ENCODE measurements around the gene DRD2. TPM values are rescaled to one million over a fixed set of nuclear protein-coding genes. Genes with fewer than 3 reads are reported as not detected.

DRD2 gene
- total and polyA plus RNA-seq, 4 donors = not detected

DNA sequence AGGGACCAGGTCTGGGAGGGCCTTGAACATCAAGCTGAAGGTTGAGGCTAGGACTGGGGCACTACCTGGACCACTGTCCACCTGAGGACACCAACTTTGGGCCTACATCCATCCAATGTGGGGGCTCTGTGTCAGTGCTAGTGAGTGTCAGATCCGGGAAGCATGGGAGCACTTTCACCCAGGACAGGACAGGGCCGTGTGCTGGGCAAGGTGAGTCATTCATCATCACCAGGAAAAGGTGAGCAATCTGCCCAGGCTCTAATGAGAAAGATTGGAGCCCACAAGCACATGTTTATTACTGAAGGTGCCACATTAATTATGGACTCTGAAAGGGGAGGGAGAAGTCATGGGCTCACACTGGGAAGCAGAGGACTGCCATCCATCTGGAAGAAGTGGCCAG, 39.7 kb upstream of the DRD2 start:
- H3K4me3 ChIP-seq (ENCODE audit: low read depth in 1 of 3, low read length in 3 of 3) = no peak overlapping the region
- no peaks in the 10 kb centered on the region for H3K9me3 ChIP-seq (ENCODE audit: control insufficient read depth in 4 of 4, low read length in 3 of 4)
- no peak overlapping the region for H3K9ac ChIP-seq (ENCODE audit: low read depth in 1 of 2, low read length in 2 of 2)
- DNase-seq (ENCODE audit: low spot score) = no peak
- H3K4me1 ChIP-seq (ENCODE audit: control insufficient read depth in 4 of 4, insufficient read depth in 4 of 4, low read length in 3 of 4) = no peaks in the 10 kb centered on the region
- H3K27me3 ChIP-seq (ENCODE audit: control insufficient read depth in 4 of 4, insufficient read depth in 4 of 4, low read length in 3 of 4) = peaks cover 0 to 4% (median 0%) of the 10 kb centered on the region in 4 donors
- H3K27ac ChIP-seq (ENCODE audit: low read depth in 1 of 2, low read length in 2 of 2) = no peak overlapping the region
- 76% methylated on average over 2 of the region's 2 CpGs for WGBS
- H3K36me3 ChIP-seq (ENCODE audit: control insufficient read depth in 4 of 4, insufficient read depth in 3 of 4, low read depth in 1 of 4, low read length in 3 of 4) = no peaks in the 10 kb centered on the region
- TF ChIP-seq HNF4A (conservative IDR thresholded peaks at IDR 0.05) = no peak

GRCh38 chr11:113507341-113507740, 32.1 kb upstream of the DRD2 start:
- TF ChIP-seq EGR1 (IDR thresholded peaks at IDR 0.05; ENCODE audit: low read depth in 2 of 2) (no peak), TAF1 (conservative IDR thresholded peaks at IDR 0.05) (no peak), HNF4A (conservative IDR thresholded peaks at IDR 0.05) (no peak), JUND (IDR thresholded peaks at IDR 0.05) (no peak), FOXA2 (IDR thresholded peaks at IDR 0.05) (no peak), HNF4G (IDR thresholded peaks at IDR 0.05) (no peak)
- H3K9ac ChIP-seq (ENCODE audit: low read depth in 1 of 2, low read length in 2 of 2) = no peak overlapping the region
- no peaks in the 10 kb centered on the region for H3K36me3 ChIP-seq (ENCODE audit: control insufficient read depth in 4 of 4, insufficient read depth in 3 of 4, low read depth in 1 of 4, low read length in 3 of 4)
- no peaks in the 10 kb centered on the region for H3K4me1 ChIP-seq (ENCODE audit: control insufficient read depth in 4 of 4, insufficient read depth in 4 of 4, low read length in 3 of 4)
- no peaks in the 10 kb centered on the region for H3K9me3 ChIP-seq (ENCODE audit: control insufficient read depth in 4 of 4, low read length in 3 of 4)
- no peak overlapping the region for H3K27ac ChIP-seq (ENCODE audit: low read depth in 1 of 2, low read length in 2 of 2)
- peaks cover 0 to 8% (median under 1%) of the 10 kb centered on the region in 4 donors for H3K27me3 ChIP-seq (ENCODE audit: control insufficient read depth in 4 of 4, insufficient read depth in 4 of 4, low read length in 3 of 4)
- H3K4me3 ChIP-seq (ENCODE audit: low read depth in 1 of 3, low read length in 3 of 3) = no peak overlapping the region
- DNase-seq (ENCODE audit: low spot score) = no peak

DNA sequence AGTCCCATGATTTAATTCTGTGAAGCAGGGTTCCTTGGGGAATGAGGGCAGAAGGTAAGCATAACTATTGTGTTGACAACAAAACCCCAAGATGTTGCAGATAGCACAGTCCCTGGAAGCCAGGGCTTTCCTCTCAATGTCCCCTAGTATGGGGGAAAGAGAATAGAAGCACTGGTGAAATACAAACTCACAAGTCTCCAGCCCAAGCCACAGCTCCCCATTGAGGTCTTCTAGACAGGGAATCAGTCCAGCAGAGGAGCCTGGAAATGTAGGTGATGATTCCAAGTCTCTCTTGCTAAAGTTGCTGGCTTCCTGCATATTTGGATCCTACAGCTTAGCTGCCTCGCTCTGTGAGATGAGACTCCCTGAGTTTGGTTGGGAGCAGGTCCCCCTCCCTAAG, 31.7 kb upstream of the DRD2 start:
- no peaks in the 10 kb centered on the region for H3K4me1 ChIP-seq (ENCODE audit: control insufficient read depth in 4 of 4, insufficient read depth in 4 of 4, low read length in 3 of 4)
- H3K36me3 ChIP-seq (ENCODE audit: control insufficient read depth in 4 of 4, insufficient read depth in 3 of 4, low read depth in 1 of 4, low read length in 3 of 4) = no peaks in the 10 kb centered on the region
- DNase-seq (ENCODE audit: low spot score) = no peak
- no peak overlapping the region for H3K4me3 ChIP-seq (ENCODE audit: low read depth in 1 of 3, low read length in 3 of 3)
- no peak overlapping the region for H3K27ac ChIP-seq (ENCODE audit: low read depth in 1 of 2, low read length in 2 of 2)
- no peak overlapping the region for H3K9ac ChIP-seq (ENCODE audit: low read depth in 1 of 2, low read length in 2 of 2)
- no peaks in the 10 kb centered on the region for H3K9me3 ChIP-seq (ENCODE audit: control insufficient read depth in 4 of 4, low read length in 3 of 4)
- no peak for TF ChIP-seq FOXA2 (IDR thresholded peaks at IDR 0.05)
- TF ChIP-seq NR2F2 (IDR thresholded peaks at IDR 0.05) = no peak
- TF ChIP-seq REST (IDR thresholded peaks at IDR 0.05) = no peak
- no peak for TF ChIP-seq YY1 (IDR thresholded peaks at IDR 0.05)
- TF ChIP-seq EGR1 (IDR thresholded peaks at IDR 0.05; ENCODE audit: low read depth in 2 of 2) = no peak
- TF ChIP-seq, protein P1, sequence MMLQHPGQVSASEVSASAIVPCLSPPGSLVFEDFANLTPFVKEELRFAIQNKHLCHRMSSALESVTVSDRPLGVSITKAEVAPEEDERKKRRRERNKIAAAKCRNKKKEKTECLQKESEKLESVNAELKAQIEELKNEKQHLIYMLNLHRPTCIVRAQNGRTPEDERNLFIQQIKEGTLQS (IDR thresholded peaks at IDR 0.05) = no peak
- 91% methylated on average over 1 of the region's 1 CpG for WGBS
- H3K27me3 ChIP-seq (ENCODE audit: control insufficient read depth in 4 of 4, insufficient read depth in 4 of 4, low read length in 3 of 4) = peaks cover 0 to 8% (median under 1%) of the 10 kb centered on the region in 4 donors

- no peak for DNase-seq (ENCODE audit: low spot score)
- Histone ChIP-seq H3K4me1 (ENCODE audit: control insufficient read depth in 4 of 4, insufficient read depth in 4 of 4, low read length in 3 of 4) (no peaks in the 10 kb centered on the region), H3K27me3 (ENCODE audit: control insufficient read depth in 4 of 4, insufficient read depth in 4 of 4, low read length in 3 of 4) (peaks cover 0 to 8% (median under 1%) of the 10 kb centered on the region in 4 donors), H3K9ac (ENCODE audit: low read depth in 1 of 2, low read length in 2 of 2) (no peak overlapping the region), H3K9me3 (ENCODE audit: control insufficient read depth in 4 of 4, low read length in 3 of 4) (no peaks in the 10 kb centered on the region), H3K4me3 (ENCODE audit: low read depth in 1 of 3, low read length in 3 of 3) (no peak overlapping the region), H3K36me3 (ENCODE audit: control insufficient read depth in 4 of 4, insufficient read depth in 3 of 4, low read depth in 1 of 4, low read length in 3 of 4) (no peaks in the 10 kb centered on the region), H3K27ac (ENCODE audit: low read depth in 1 of 2, low read length in 2 of 2) (no peak overlapping the region)
- WGBS = 66% methylated on average over 6 of the region's 6 CpGs
- TF ChIP-seq, protein P1 (IDR thresholded peaks at IDR 0.05) = no peak
- TF ChIP-seq HNF4G (IDR thresholded peaks at IDR 0.05) (no peak), JUND (IDR thresholded peaks at IDR 0.05) (no peak), HNF4A (conservative IDR thresholded peaks at IDR 0.05) (no peak), GABPA (IDR thresholded peaks at IDR 0.05 in 1 of 2, conservative IDR thresholded peaks at IDR 0.05 in 1 of 2) (no peak), REST (IDR thresholded peaks at IDR 0.05) (no peak), TAF1 (conservative IDR thresholded peaks at IDR 0.05) (no peak), RAD21 (IDR thresholded peaks at IDR 0.05) (no peak)
- TF ChIP-seq, protein P2, sequence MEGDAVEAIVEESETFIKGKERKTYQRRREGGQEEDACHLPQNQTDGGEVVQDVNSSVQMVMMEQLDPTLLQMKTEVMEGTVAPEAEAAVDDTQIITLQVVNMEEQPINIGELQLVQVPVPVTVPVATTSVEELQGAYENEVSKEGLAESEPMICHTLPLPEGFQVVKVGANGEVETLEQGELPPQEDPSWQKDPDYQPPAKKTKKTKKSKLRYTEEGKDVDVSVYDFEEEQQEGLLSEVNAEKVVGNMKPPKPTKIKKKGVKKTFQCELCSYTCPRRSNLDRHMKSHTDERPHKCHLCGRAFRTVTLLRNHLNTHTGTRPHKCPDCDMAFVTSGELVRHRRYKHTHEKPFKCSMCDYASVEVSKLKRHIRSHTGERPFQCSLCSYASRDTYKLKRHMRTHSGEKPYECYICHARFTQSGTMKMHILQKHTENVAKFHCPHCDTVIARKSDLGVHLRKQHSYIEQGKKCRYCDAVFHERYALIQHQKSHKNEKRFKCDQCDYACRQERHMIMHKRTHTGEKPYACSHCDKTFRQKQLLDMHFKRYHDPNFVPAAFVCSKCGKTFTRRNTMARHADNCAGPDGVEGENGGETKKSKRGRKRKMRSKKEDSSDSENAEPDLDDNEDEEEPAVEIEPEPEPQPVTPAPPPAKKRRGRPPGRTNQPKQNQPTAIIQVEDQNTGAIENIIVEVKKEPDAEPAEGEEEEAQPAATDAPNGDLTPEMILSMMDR (IDR thresholded peaks at IDR 0.05; ENCODE audit: low read depth, low read length, missing input control) = no peak
Measured at GRCh38 chr11:113506461-113506860, 31.3 kb upstream of the DRD2 start.
